ENCODE data around the gene RAB15. TPM values are rescaled to one million over a fixed set of nuclear protein-coding genes. Genes with fewer than 3 reads are reported as not detected.

RAB15 gene
- total and polyA plus RNA-seq, 9 of the 15 experiments (the other 6 are each of a cell fraction or from before 2014, with no cell fraction given) = 0.09 to 0.30 (median 0.16) TPM; not detected in 2

GRCh38 chr14:64998455-64998931 lies 26.4 kb upstream of the RAB15 start (continued):
- TF ChIP-seq, protein P1, sequence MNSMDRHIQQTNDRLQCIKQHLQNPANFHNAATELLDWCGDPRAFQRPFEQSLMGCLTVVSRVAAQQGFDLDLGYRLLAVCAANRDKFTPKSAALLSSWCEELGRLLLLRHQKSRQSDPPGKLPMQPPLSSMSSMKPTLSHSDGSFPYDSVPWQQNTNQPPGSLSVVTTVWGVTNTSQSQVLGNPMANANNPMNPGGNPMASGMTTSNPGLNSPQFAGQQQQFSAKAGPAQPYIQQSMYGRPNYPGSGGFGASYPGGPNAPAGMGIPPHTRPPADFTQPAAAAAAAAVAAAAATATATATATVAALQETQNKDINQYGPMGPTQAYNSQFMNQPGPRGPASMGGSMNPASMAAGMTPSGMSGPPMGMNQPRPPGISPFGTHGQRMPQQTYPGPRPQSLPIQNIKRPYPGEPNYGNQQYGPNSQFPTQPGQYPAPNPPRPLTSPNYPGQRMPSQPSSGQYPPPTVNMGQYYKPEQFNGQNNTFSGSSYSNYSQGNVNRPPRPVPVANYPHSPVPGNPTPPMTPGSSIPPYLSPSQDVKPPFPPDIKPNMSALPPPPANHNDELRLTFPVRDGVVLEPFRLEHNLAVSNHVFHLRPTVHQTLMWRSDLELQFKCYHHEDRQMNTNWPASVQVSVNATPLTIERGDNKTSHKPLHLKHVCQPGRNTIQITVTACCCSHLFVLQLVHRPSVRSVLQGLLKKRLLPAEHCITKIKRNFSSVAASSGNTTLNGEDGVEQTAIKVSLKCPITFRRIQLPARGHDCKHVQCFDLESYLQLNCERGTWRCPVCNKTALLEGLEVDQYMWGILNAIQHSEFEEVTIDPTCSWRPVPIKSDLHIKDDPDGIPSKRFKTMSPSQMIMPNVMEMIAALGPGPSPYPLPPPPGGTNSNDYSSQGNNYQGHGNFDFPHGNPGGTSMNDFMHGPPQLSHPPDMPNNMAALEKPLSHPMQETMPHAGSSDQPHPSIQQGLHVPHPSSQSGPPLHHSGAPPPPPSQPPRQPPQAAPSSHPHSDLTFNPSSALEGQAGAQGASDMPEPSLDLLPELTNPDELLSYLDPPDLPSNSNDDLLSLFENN (IDR thresholded peaks at IDR 0.05; ENCODE audit: low read depth in 2 of 2, low read length in 2 of 2) = no peak
- TF ChIP-seq CREBBP (IDR thresholded peaks at IDR 0.05; ENCODE audit: low read depth, low read length) = no peak
- peak; percentile 59 for TF ChIP-seq NFE2 (IDR thresholded peaks at IDR 0.05; ENCODE audit: low read depth)
- TF ChIP-seq RBFOX2 (IDR thresholded peaks at IDR 0.05; ENCODE audit: low read depth, low read length) = no peak
- TF ChIP-seq SNIP1 (IDR thresholded peaks at IDR 0.05; ENCODE audit: low read depth) = no peak
- no peak for TF ChIP-seq ZNF830 (CRISPR knock-in tag; IDR thresholded peaks at IDR 0.05)
- TF ChIP-seq SP1 (CRISPR knock-in tag; IDR thresholded peaks at IDR 0.05) = no peak
- no peak for TF ChIP-seq BRF1 (IDR thresholded peaks at IDR 0.05; ENCODE audit: borderline replicate concordance, extremely low read depth, insufficient read length)
- no peak for TF ChIP-seq RFX1 (IDR thresholded peaks at IDR 0.05)
- no peak for TF ChIP-seq ZNF23 (CRISPR knock-in tag; IDR thresholded peaks at IDR 0.05)
- TF ChIP-seq, protein P2, sequence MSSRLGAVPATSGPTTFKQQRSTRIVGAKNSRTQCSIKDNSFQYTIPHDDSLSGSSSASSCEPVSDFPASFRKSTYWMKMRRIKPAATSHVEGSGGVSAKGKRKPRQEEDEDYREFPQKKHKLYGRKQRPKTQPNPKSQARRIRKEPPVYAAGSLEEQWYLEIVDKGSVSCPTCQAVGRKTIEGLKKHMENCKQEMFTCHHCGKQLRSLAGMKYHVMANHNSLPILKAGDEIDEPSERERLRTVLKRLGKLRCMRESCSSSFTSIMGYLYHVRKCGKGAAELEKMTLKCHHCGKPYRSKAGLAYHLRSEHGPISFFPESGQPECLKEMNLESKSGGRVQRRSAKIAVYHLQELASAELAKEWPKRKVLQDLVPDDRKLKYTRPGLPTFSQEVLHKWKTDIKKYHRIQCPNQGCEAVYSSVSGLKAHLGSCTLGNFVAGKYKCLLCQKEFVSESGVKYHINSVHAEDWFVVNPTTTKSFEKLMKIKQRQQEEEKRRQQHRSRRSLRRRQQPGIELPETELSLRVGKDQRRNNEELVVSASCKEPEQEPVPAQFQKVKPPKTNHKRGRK (tag; IDR thresholded peaks at IDR 0.05) = no peak
- no peak for TF ChIP-seq SRSF3 (IDR thresholded peaks at IDR 0.05; ENCODE audit: insufficient read depth, low read length)
- no peak for TF ChIP-seq PYGO2 (tag; IDR thresholded peaks at IDR 0.05)
- no peak for TF ChIP-seq CBX8 (IDR thresholded peaks at IDR 0.05; ENCODE audit: borderline replicate concordance, extremely low read depth, low read depth, low read length, poor library complexity, severe bottlenecking)
- TF ChIP-seq, protein P3, sequence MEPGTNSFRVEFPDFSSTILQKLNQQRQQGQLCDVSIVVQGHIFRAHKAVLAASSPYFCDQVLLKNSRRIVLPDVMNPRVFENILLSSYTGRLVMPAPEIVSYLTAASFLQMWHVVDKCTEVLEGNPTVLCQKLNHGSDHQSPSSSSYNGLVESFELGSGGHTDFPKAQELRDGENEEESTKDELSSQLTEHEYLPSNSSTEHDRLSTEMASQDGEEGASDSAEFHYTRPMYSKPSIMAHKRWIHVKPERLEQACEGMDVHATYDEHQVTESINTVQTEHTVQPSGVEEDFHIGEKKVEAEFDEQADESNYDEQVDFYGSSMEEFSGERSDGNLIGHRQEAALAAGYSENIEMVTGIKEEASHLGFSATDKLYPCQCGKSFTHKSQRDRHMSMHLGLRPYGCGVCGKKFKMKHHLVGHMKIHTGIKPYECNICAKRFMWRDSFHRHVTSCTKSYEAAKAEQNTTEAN (CRISPR knock-in tag; IDR thresholded peaks at IDR 0.05) = no peak
- TF ChIP-seq SLC30A9 (CRISPR knock-in tag; IDR thresholded peaks at IDR 0.05) = no peak
- TF ChIP-seq MYC (IDR thresholded peaks at IDR 0.05; ENCODE audit: low read depth, low read length) = no peak
- no peak for TF ChIP-seq MYC (CRISPR knock-in tag; IDR thresholded peaks at IDR 0.05; ENCODE audit: borderline replicate concordance, low read depth)
- no peak for TF ChIP-seq ZNF232 (CRISPR knock-in tag; IDR thresholded peaks at IDR 0.05)
- peak; percentile 88 for TF ChIP-seq ZNF395 (CRISPR knock-in tag; IDR thresholded peaks at IDR 0.05)
- TF ChIP-seq MTA2 (IDR thresholded peaks at IDR 0.05; ENCODE audit: low read depth) = no peak
- peak; percentile 55; the same call in 1 of the 2 replicates for TF ChIP-seq CBFA2T3 (IDR thresholded peaks at IDR 0.05)
